ENCODE data around the gene IL15RA.

DNA sequence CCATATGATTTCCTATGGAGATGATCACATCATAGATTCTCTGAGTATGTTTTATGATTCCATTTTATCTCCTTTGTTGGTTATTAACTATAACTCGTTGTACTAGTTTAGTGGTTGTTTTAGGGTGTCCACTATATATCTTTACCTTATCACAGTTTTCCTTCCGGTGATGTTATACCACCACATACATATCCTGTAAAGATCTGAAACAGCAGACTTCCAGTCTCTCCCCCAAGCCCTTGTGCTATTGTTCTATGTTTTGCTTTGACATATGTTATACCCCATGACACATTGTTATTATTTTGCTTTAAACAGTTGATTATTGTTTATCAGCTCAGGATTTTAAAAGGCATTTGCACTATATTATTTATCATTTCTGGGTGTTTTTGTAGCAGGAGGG lies 7.3 kb downstream of the IL15RA start:
- TF ChIP-seq CTCF (IDR thresholded peaks at IDR 0.05) (no peak), POLR2A (IDR thresholded peaks at IDR 0.05) (no peak), EP300 (IDR thresholded peaks at IDR 0.05) (no peak)
